ENCODE results near the gene SLC37A2.

GRCh38 chr11:125123947-125124617 lies 61.0 kb downstream of the SLC37A2 start:
- TF ChIP-seq SMC3 (IDR thresholded peaks at IDR 0.05; ENCODE audit: low read depth, low read length) (0 out of 2 replicates have a peak, but pooled peaks have one; percentile 8), USF2 (IDR thresholded peaks at IDR 0.05; ENCODE audit: low read depth, low read length) (no peak), CTCF (conservative IDR thresholded peaks at IDR 0.05; ENCODE audit: low read depth, low read length) (peak; percentile 36), MXI1 (IDR thresholded peaks at IDR 0.05; ENCODE audit: borderline replicate concordance, low read depth, low read length) (no peak)

All from IMR-90 (cell line).